GM12891 (cell line): ENCODE measurements around the gene FAM174B.

Experiments used
- PAX5 ChIP-seq: IDR thresholded peaks from 2 replicates; pipeline ENCODE4 v1.6.1; 2011; ENCODE audit warnings: low read length, moderate library complexity, mild to moderate bottlenecking; ENCODE audit not compliant: insufficient read depth, severe bottlenecking
- POLR2AphosphoS5 ChIP-seq: IDR thresholded peaks from 2 replicates; pipeline ENCODE4 v1.6.1; 2011; ENCODE audit warnings: low read depth, low read length, control low read depth

DNA sequence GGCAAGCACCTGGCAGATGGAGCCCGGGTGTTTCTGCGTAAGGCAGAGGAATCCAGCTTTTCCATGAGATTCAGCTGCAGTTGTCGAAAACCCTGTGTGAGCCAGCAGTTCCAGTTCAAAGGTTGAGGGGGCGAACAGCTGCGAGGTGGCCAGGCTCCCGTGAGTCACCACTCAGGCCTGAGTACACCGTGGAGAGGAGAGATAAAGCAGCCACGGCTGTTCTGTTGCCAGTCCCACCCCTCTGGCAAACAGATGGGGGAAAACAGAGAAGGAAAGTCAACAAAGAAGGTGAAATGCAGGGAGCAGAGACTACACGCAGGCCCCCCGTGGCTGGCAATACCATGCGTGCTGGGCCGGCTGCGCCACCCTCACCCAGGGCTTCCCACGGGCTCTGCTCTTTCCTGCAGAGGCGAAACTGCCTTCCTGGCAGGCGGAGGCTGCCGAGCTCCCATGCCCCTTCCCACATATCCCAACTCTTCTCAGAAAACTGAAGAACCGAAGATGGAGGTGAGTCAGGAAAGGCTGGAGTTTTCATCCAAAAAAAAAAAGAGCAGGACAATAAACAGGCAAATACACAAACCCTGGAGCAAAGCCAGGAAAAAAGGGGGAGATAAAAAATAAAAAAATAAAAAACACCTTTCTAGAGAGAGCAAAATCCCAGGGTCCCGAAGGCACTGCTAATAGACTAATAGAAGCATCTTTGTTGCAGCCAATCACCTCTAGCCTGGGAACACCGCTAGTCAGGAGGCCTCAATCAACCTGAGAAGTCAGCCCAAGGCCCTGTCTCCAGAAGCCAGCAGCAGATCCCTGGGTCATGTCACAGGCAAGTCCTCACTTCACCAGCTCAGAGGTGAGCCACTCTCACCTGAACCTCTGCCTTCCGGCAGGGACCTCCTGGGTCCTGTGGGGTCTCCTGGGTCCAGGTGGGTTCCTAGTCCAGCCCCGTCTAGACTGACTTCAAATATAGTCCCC lies 37.7 kb downstream of the FAM174B start:
- TF ChIP-seq POLR2AphosphoS5 (no peak), PAX5 (no peak)
